GM19395 (cell line): ENCODE results near the gene OLFML2B.
"Not testable (repeated sequence)": the region's sequence is repeated elsewhere in the genome, so short reads cannot be mapped to it uniquely, and the experiment has no call there.

Experiments
- ATAC-seq: cut with Tn5 transposase; IDR thresholded peaks from one replicate; pipeline ENCODE4 v1.9.1; 2021; ENCODE audit warnings: mild to moderate bottlenecking, moderate library complexity; ENCODE audit not compliant: unreplicated experiment

Gene OLFML2B

DNA sequence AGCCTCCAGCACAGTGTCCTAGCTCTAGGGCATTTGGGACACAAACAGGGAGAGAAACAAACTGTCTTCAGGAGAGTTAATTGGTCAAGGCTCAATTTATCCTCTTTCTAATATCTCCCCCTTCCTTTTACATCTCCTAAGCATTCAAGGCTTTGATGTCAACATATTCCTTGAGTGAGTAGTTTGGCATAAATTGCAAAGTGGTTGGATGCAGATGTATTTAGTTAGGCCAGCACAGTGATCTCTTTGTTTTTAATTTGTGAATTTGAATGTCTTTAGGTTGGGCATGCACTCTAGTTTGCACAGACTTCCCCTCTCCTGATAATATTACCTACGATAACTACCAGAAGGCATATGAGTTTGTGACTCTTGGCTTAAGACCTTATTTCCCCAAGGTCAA lies 12.5 kb upstream of the OLFML2B start:
- ATAC-seq, result no peak

DNA sequence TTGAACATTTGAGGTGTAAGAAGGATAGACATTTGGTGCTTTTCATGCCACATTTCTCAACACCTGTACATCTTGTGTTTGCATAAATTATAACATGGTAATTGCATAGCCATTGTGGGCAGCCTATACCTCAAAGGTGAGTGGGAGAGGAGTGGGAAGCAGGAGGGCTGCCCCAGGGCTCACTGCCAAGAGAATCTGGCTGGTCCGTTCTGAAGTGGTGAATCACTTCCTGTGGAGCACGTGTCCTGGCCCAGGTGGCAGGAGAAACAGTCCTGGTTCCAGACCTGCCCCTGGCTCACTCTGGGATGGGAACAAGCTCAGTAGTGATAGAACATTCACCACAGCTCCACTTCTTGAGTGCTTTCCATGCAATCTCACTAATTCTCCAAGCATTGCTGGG lies 11.6 kb upstream of the OLFML2B start:
- ATAC-seq, result no peak

DNA sequence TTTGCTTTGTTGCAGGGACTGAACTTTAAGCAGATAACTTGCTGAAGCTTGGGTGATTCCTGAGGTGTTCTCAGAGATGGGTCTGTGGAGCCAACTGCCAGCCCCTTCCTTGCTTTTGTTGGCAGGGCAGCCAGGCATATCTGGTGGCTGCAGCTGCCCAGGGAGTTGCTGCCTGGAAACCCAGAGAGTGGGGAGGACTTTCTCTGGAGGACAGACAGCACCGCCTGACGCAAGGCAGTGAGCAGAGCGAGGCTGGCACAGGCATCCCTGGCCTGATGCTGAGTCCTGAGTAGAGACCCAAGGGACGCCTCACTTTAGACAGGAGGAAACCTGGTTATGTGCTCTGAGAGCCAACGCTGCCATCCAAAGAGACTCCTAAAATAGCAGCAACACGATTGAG lies 9.8 kb upstream of the OLFML2B start:
- no peak for ATAC-seq

DNA sequence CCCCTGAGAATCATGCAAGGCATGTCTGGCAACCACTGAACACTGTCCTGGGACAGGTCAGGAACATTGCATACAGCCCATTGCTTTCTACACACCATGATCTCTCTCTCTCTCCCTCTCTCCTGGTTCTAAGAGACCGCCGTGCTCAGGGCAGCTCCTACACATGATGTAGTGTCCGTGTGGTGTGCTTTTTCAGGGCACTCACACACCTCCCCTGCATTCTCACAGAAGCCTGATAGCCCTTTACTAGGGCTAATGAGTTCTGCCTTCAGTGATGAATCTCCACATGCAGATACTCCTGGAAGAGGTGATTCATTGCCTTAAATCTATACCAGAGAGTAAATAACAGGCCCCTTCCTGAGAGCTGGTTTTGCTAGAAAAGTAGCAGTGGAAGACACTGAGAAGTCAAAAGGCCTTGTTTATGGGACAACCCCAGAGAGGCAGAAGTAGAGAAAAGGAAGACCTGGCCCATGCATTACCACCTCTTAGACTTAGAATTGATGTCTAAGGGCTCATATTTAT lies 7.2 kb upstream of the OLFML2B start:
- no peak for ATAC-seq

DNA sequence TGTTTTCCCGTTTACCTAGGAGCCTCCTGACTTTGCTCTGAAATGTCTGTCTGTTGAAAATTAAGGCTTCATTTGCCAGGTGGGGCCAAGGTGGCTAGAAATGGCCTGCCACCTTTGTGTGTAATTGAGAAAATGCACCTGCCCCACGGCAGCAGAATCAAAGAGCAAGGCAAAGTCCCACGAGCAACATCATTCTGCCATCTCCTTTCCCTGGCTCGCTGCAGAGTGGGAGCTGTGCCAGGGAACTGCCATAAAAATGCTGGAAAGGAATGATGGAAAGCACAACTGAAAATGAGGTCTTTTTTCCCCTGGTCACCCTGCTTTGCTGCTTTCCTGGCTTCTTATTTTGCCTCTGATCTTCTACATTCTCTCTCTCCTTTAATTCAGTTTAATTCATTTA lies 5.5 kb upstream of the OLFML2B start:
- ATAC-seq, result no peak

DNA sequence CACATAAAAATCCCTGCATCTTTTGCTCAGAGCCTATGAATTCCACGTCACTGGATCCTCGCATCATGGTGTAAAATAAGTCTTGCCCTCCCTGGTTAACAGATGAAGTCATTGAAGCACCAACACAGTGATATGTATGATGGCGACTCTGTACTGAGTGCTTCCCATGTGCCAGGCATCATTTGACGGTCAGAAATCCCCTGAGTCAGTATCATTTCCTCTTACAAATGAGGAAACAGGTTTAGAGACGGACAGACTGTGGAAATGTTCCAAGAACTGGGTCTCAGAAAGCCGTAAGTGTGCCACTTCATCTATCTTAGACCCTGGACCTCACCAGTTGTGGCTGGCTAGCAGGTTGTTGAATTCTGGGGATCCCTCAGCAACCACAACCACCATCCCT lies 5.1 kb upstream of the OLFML2B start:
- ATAC-seq, result no peak

DNA sequence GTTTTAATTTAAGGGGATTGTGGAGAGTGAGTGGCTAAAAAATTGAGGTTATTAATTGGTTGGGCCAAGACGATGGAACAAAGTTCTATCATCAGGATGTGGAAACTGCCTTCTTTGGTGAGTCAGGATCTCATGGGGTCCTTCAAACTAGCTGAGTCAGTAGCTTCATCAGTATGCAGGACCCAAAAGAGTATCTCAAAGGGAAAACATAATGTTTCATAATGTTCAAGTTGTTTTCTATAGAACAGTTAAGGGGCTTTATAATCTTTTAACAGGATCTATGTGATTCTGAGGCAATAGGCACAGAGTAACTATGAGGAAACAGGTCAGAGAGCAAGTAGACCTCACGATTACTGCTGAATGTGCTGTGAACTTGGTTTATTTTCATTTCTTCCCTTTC lies 3.2 kb upstream of the OLFML2B start:
- no peak for ATAC-seq

DNA sequence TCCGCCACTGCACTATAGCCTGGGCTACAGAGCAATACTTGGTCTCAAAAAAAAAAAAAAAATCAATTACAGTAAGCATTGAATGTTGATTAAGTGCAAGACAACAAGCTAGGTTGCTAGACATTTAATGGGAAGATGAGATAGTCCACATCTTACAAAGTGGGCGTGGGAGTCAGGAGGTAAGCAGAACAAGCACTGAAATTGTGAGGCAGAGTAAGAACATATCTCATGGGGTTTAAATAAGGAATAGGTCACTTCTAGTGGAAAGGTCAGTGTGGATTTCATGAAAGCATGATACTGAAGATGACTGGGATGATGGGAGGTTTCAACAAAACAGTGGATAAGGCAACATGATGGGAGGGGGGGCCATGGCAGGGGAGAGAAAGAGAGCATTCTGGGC lies 1.9 kb upstream of the OLFML2B start:
- ATAC-seq, result no peak

DNA sequence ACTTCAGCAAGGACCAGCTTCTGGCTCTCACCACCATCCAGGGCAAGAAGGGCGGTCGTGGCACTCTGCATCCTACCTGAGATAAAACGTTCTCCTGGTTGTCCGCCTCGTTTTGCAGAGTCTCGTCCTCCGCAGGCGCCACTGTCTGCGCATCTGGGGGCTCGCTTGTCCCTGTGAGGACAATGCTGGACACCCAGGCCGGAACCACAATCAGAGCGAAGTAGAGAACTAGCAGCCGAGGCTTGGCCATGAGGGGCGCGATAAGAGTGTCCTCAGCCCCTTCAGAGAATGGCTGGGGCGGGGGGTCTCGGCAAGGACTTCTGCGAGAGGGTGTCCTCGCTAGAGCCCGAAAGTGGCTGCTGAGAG lies 505 bp downstream of the OLFML2B start:
- no peak for ATAC-seq

DNA sequence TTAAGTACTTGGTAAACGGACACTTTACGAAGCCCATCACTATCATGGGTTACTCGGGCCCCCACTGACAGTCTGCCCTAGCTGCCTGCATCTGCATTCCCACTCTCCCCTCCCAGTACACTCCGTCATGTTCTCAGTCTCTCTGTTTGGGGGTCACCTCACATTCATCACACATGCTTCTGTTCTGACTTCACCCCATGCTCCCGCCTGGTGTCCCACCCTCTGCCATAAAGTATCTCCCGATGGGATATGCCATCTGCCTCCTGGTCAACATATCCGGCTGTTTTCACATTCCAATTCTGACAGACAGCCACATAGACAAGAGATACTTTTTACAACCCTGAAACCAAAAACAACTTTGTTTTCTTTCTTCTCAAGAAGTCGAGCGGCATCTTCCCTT lies 1.0 kb downstream of the OLFML2B start:
- ATAC-seq, result no peak

DNA sequence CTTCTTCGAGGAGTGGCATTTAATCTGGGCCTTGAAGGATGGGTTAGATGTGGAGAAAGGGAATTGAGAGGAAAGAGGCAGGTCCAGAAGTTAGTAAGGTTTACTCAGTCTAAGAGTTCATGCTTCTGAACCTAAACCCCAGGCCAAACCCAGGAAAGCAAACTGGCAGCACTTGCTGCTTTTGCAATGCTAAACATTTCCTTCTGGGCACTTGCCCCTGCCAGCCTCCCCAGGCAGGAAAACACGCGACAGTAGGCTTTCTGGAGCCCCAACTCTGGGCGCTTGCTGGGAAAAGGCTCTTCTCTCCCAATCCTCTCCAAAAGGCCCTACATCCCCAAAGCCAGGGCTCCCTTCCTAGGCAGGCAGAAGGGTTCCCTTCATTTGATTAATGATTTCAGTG lies 2.5 kb downstream of the OLFML2B start:
- no peak for ATAC-seq

DNA sequence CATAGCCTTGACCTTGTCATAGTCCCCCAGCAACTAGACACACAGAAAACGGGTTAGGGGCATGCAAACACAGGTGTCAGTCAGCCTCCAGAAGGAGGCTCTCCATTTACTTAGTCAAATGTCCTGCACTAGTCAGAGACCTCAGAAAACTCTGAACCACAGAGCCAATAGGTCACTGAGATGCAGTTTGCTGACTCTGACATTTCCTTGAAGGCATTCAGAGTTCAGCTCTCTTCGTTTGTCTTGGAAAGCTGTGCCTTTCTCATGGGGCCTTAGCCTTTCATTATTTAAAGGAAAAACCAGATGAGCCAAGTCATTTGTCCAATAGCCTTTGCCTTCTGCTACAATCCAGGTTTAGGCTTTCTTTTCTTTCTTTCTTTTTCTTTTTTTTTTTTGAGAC lies 3.5 kb downstream of the OLFML2B start:
- no peak for ATAC-seq

DNA sequence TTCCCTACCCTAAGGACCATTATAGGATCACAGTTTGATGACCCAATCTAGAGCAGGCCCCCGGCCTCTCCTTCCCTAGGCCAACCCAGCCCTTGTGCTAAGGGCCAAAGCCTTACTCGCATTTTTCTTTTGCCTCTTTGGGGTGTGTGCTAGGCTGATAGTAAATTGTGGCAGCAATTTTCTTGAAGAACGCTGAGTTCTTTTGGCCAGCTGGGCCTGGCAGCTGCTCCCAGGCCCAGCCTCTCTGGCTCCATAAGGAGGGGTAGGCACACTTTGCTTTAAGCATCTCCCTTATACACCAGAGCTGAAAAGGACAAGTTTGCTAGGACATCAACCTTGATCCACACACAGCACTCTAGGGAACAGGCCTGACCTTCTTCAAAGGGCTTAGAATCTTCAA lies 4.2 kb downstream of the OLFML2B start:
- no peak for ATAC-seq

DNA sequence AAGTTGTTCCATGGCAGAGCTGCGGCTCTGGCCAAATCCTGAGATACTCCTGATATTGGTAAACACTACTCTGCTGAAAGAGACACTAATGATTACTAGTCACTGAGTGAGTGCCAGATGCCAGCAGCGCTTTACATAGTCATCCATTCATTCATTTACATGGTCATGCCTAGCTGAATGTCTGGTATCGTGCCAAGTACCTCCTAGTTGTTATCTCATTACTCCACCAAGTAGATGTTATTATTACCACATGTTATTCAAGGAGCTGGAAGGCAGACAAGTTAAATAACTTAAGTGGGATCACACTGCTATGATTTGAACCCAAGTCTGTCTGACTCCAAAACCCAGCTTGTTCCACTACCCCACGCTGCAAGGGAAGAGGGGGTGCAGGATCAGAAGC lies 4.7 kb downstream of the OLFML2B start:
- no peak for ATAC-seq

DNA sequence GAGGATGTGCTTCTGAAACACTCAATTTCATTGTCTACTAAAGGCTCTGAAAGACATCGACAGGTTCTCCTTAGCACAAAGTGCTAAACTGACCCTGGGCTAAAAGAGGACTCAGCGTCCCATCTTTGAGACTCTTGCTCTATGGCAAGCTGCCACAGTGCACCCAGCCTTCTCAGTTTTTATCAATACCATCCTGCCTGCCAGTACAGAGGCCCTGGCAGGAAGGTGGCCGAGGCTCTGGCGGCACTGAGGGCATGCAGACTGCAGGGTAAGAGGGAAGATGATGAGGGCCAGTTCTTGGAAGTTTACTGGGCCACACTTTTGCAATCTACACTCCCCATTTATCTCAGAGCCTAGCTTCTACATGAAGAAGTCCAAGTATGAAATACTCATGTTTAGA lies 5.3 kb downstream of the OLFML2B start:
- ATAC-seq, result no peak

DNA sequence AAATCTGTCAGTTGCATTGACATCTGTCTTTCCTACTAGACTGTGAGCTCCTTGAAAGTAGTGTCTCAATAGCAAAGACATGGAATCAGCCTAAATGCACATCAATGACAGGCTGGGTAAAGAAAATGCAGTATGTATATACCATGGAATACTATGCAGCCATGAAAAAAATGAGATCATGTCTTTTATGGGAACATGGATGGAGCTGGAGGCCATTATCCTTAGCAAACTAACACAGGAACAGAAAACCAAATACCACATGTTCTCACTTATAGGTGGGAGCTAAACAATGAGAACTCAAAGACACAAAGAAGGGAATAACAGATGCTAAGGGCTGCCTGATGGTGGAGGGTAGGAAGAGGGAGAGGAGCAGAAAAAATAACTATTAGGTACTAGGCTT lies 5.9 kb downstream of the OLFML2B start:
- not testable (repeated sequence) for ATAC-seq

DNA sequence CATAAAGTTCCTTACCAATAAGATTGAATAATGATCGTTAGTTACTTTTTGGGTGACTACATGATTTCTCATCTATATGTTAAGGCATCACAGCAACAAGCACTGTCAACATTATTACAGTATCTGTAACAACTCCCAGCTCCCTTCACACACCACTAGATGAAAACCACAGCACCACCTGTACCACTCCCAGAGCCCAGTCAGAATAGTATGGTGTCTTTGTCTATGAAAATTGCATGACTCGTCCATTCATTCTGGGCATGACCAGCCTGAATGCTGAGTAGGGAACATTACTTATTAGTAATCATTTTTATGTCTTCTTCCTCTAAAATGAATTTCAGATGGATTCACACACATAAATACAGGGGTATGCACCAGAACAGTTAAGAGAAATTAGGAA lies 7.0 kb downstream of the OLFML2B start:
- ATAC-seq, result no peak

DNA sequence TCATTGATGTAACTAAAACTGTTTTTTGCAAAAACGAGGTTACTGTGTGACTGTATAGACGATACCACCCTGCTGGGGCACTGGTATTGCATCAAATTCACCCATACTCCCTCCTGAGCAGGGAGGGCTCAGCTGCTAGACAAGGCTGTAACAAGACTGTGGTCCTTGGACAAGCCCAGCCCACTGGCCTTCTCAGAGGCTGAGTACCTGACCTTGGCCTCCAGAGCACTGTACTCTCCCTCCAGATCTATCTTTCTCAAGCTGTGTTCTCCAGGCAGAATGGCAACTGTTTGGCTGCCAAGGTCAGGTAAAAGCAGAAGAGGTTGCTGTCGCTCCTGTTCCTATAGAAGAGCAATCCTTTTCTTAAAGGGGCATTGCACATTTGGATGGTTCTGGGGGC lies 8.5 kb downstream of the OLFML2B start:
- no peak for ATAC-seq

DNA sequence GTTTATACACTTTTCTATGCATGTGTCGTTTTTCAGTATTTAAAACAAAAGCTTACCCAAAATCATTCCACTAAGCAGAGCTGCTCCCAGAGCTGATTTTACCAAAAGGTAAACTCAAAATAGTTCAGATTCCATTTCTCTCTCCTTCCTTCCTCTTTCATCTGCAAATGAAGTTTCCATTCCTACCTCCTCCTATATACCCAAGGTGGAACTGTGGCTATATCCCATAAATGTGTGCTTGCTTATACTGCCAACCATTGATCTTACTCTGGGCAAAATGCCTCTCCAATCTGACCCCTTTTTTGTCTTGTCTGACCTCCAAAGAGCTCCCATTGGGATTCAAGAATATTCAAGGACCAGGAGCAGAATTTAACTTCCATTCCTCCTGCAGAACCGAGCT lies 9.5 kb downstream of the OLFML2B start:
- ATAC-seq, result no peak

DNA sequence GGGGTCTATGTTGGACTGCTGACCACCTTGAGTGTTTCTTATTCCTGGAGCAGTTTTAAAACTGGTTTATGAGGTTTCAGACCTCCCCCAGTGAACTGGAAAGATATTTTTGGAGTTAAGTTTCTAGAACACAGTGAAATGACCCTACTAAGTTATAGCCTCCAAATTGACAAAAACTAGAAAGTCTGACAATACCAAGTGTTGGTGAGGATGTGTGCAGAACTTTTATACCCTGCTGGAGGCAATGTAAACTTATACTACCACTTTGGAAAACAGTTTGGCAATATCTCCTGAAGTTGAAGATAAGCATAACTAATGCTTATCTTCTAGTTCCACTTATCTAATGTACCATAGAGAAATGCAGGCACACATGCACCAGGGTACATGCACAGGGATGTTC lies 10.4 kb downstream of the OLFML2B start:
- no peak for ATAC-seq

DNA sequence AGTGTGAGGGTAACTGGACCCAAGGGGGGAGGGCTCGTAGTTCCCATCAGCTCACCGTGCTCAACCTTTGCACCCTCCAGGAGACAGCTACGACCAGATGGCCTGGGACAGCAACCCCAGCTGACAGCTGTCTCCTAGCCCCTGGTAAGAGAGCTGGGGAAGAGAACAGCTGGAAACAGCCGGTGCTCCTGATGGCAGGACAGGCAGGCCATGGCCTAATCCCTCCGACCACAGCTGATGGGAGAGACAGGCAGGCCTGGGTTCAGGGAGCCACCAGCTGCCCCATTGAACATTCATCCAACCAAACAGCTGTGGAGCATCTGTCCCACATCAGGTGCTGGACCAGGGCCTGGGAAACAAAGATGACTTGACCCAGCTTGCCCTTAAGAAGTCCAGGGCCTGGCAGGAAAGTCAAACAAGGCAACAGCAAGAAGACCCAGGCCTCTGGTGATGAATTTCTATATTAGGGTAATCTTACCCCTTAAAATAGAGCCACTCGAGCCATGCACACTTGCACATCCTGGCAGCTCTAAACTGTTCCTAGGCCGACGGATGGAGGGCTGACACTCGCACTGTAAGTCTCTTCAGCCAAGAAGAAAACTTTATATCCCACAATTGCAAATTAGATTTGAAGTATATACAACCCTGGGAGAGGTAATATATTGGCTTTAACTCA lies 12.2 kb downstream of the OLFML2B start:
- ATAC-seq, result no peak

DNA sequence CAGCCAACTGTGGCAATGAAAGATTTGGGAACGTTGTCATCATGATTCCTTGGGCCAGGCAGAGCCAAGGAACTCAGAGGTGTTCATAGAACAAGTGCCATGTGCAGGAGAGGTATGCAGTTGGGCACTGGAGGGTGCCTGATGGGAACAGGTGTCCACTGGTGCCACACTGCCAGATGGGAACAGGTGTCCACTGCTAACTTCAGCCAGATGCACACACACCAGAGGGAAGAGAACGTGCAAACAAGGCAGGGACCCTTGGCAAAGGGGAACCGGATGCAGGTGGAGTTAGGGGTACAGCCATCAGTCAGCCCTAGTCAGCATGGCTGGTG lies 13.5 kb downstream of the OLFML2B start:
- no peak for ATAC-seq

DNA sequence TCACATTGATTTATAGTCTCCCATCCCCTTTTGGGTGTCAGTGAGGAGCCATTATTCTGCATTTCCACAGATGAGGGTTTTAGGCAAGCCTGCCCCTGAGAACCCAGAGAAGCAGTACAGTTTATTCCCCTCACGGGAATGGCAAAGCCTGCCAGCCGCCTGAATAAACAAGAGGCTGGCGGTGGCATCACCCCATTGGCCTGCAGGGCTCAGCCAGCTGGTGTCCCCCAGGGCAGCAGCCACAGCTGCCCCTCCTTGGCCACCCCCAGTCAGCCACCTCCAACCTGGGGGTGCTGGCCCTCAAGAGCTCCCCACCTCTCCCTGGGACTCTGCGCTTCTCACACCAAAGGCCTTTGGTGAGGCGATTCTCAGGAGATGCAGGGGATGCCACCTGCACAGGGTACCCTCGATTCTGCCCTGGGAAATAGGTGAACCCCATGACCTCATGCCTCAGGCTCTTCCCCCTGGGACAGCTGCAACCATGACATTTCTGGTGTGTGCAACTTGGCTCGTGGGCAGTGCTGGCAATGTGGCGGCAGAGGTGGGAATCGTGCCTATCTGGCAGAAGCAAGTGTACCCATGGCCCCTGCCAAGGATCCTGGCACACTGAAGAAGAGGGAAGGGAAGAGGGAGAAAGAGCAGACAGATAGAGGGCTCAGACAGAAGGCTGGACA lies 14.0 kb downstream of the OLFML2B start:
- ATAC-seq, result no peak
